Uterus (tissue), 4 donors: ENCODE results near the gene EEF1AKMT3. TPM values are rescaled to one million over a fixed set of nuclear protein-coding genes. Genes with fewer than 3 reads are reported as not detected.

Experiments
- DNase-seq, 2 donors: peaks; one replicate each; pipeline ENCODE4 v3.0.0-alpha.2; 2019 to 2020
- H3K27ac ChIP-seq, 2 donors: fragments of 200-600 bp; sonication (generic); 1 replicate in 1 of 2; 2 replicates in 1 of 2; pipeline ENCODE4 v1.5.1; 2016 to 2018
- H3K27me3 ChIP-seq, 2 donors: fragments of 200-600 bp; sonication (generic); one replicate each; pipeline ENCODE4 v1.5.1; 2018 to 2019; ENCODE audit warnings: control low read depth in 1 of 2
- H3K36me3 ChIP-seq, 2 donors: fragments of 200-600 bp; sonication (generic); one replicate each; pipeline ENCODE4 v1.5.1; 2019; ENCODE audit warnings: control low read depth in 1 of 2
- H3K4me1 ChIP-seq, 2 donors: fragments of 200-600 bp; sonication (generic); one replicate each; pipeline ENCODE4 v1.5.1; 2018 to 2019; ENCODE audit warnings: control low read depth in 1 of 2
- H3K4me3 ChIP-seq, 2 donors: fragments of 200-600 bp; sonication (generic); 1 replicate in 1 of 2; 2 replicates in 1 of 2; pipeline ENCODE4 v1.5.1; 2018 to 2019; ENCODE audit warnings: mild to moderate bottlenecking in 1 of 2
- H3K9me3 ChIP-seq, 2 donors: fragments of 200-600 bp; sonication (generic); one replicate each; pipeline ENCODE4 v1.5.1; 2019; ENCODE audit warnings: control low read depth in 1 of 2
- CTCF ChIP-seq, 4 experiments: fragments of 200-600 bp in 2 of 4; fragments of 450-650 bp in 2 of 4; sonication (generic) in 2 of 4; IDR thresholded peaks; one replicate each; pipeline ENCODE4 v1.5.1; 2016 to 2019; ENCODE audit warnings: antibody characterized with exemption in 4 of 4, mild to moderate bottlenecking in 2 of 4, moderate library complexity in 1 of 4
- POLR2A ChIP-seq, 2 donors: fragments of 450-650 bp; IDR thresholded peaks; one replicate each; pipeline ENCODE4 v1.6.1; 2016; ENCODE audit warnings: antibody characterized with exemption in 2 of 2, mild to moderate bottlenecking in 1 of 2, moderate library complexity in 1 of 2
- intact Hi-C: fragments of 100-400 bp; cut with DNase I; formaldehyde crosslinking; loops from one replicate; pipeline ENCODE4 v1.15.1; 2023; ENCODE audit warnings: low total_unique reads
- total RNA-seq, 4 donors: library from RNA; depleted of rRNA in 3 of 4; stranded (reverse); fragments of >200 nt in 3 of 4; gene quantifications; one replicate each; pipeline versions ENCODE4 v1.1.0 to v1.2.4, GENCODE V29; 2014 to 2023
- donor health status: DM: yes; HTN: yes; CAD: no.

EEF1AKMT3 gene
- total RNA-seq, 4 donors from 2014 or later = 2.3 to 15.5 (median 11.5) TPM

- Histone ChIP-seq H3K36me3 (no peaks in the 10 kb centered on the region), H3K4me1 (no peaks in the 10 kb centered on the region), H3K27me3 (no peaks in the 10 kb centered on the region), H3K27ac (no peak overlapping the region), H3K4me3 (no peak overlapping the region), H3K9me3 (no peaks in the 10 kb centered on the region)
- no peak for DNase-seq
- no peak for TF ChIP-seq CTCF (IDR thresholded peaks at IDR 0.05)
- TF ChIP-seq POLR2A (IDR thresholded peaks at IDR 0.05) = no peak
- intact Hi-C loops = no loop called here
Observed at GRCh38 chr12:57797933-57798332, 25.5 kb downstream of the EEF1AKMT3 start.

- H3K9me3 ChIP-seq = no peaks in the 10 kb centered on the region
- H3K27me3 ChIP-seq = no peaks in the 10 kb centered on the region
- no peak overlapping the region for H3K27ac ChIP-seq
- no peak for DNase-seq
- intact Hi-C loops = no loop called here
- no peaks in the 10 kb centered on the region for H3K36me3 ChIP-seq
- no peaks in the 10 kb centered on the region for H3K4me1 ChIP-seq
- no peak overlapping the region for H3K4me3 ChIP-seq
- TF ChIP-seq POLR2A (IDR thresholded peaks at IDR 0.05) (no peak), CTCF (IDR thresholded peaks at IDR 0.05) (no peak)
Observed at GRCh38 chr12:57800965-57801364, 28.6 kb downstream of the EEF1AKMT3 start.

GRCh38 chr12:57802607-57803006 lies 30.2 kb downstream of the EEF1AKMT3 start:
- no peak overlapping the region for H3K4me3 ChIP-seq
- no peaks in the 10 kb centered on the region for H3K9me3 ChIP-seq
- H3K27ac ChIP-seq = no peak overlapping the region
- intact Hi-C loops = no loop called here
- H3K27me3 ChIP-seq = no peaks in the 10 kb centered on the region
- DNase-seq = no peak
- H3K36me3 ChIP-seq = no peaks in the 10 kb centered on the region
- no peaks in the 10 kb centered on the region for H3K4me1 ChIP-seq
- TF ChIP-seq CTCF (IDR thresholded peaks at IDR 0.05) = no peak

GRCh38 chr12:57803319-57803893 lies 31.0 kb downstream of the EEF1AKMT3 start:
- peak in 1 of 2 donors; percentile 45 for DNase-seq
- H3K27ac ChIP-seq = no peak overlapping the region
- intact Hi-C loops = no loop called here
- no peaks in the 10 kb centered on the region for H3K4me1 ChIP-seq
- TF ChIP-seq CTCF (IDR thresholded peaks at IDR 0.05) (peak; percentile 60 to 81 (median 78)), POLR2A (IDR thresholded peaks at IDR 0.05) (no peak)
- no peaks in the 10 kb centered on the region for H3K36me3 ChIP-seq
- no peaks in the 10 kb centered on the region for H3K27me3 ChIP-seq
- H3K9me3 ChIP-seq = no peaks in the 10 kb centered on the region
- H3K4me3 ChIP-seq = no peak overlapping the region

GRCh38 chr12:57806677-57807076 lies 34.3 kb downstream of the EEF1AKMT3 start:
- TF ChIP-seq CTCF (IDR thresholded peaks at IDR 0.05) (no peak), POLR2A (IDR thresholded peaks at IDR 0.05) (no peak)
- no peaks in the 10 kb centered on the region for H3K36me3 ChIP-seq

More at GRCh38 chr12:57806677-57807076, 34.3 kb downstream of the EEF1AKMT3 start:
- no peak overlapping the region for H3K27ac ChIP-seq
- no peak for DNase-seq
- H3K9me3 ChIP-seq = no peaks in the 10 kb centered on the region
- H3K4me3 ChIP-seq = no peak overlapping the region
- H3K27me3 ChIP-seq = no peaks in the 10 kb centered on the region
- H3K4me1 ChIP-seq = no peaks in the 10 kb centered on the region
- intact Hi-C loops = no loop called here
